Measurements from ENCODE around the gene H3-3A.
"Not testable (repeated sequence)": the region's sequence is repeated elsewhere in the genome, so short reads cannot be mapped to it uniquely, and the experiment has no call there.

The H3-3A gene

DNA sequence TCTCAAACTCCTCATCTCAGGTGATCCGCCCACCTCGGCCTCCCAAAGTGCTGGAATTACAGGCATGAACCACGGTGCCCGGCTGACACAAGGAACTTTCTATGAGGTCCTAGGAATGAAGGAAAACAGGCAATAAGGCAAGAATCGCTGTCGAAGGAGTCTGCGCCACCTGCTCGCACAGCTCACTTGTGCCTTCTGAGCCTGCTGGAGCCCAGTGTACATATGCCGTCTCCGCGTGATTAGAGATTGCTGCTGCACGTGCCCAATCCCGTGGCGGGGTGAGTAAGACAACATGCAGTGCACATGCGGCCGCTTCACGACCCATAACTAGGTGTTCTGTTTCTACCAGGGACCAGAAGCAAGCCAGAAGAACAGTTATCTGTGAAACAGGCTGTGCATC is 24.3 kb downstream of the H3-3A start:
- no peak for DNase-seq

DNA sequence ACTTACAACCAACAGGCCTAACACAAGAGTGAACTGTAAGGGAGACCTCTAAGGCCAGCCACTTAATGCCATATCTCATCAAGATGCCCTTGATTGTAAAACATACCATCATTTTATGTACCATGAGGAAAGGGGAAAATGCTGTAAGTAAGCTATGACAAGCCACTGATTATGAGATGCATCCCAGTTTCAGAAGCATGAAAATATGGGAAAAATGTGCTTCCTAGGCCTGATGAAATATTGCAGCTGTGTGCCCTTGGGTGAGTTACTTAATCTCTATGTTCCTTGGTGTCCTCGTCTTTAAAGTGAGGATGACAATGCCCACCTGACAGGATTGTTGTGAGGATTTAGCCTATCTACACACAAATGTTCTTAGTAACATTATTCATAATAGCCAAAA is 28.9 kb downstream of the H3-3A start:
- DNase-seq: no peak

DNA sequence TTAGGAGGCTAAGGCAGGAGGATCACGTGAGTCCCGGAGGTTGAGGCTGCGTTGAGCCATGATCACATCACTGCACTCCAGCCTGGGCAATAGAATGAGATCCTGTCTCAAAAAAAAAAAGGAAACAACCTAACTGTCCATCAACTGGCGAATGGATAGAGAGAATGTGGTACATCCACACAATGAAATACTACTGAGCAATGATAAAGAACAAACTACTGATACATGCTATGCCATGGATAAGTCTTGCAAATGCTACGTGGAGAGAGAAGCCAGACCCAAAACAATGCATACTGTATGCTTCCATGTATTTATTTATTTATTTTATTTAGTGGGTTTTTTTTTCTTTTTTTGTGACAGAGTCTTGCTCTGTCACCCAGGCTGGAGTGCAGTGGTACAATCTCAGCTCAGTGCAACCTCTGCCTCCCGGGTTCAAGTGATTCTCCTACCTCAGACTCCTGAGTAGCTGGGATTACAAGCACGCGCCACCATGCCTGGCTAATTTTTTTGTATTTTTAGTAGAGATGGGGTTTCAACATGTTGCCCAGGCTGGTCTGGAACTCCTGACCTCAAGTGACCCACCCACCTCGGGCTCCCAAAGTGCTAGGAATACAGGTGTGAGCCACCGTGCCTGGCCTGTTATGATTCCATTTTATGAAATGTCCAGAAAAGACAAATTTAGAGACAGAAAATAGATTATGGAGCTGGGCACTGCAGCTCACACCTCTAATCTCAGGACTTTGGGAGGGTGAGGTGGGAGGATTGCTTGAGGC is 29.7 kb downstream of the H3-3A start:
- not testable (repeated sequence) for DNase-seq

DNA sequence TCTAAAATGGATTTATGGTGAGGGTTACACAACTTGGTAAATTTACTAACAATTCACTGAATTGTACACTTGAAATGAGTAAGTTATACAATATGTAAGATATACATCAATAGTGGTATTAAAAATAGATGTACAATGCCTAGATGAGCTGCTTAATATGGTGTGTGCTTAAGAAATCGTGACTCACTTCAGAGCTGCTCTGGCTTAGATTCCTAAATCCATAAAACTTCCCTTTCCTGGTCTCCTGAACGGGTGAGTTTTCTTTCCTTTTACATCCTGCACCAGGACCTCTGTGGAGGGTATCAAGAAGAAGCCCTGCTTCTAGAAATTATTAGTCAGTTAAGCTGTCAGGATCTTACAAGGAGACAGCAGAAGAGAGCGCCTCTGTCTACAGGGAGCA is 30.4 kb downstream of the H3-3A start:
- no peak for DNase-seq

DNA sequence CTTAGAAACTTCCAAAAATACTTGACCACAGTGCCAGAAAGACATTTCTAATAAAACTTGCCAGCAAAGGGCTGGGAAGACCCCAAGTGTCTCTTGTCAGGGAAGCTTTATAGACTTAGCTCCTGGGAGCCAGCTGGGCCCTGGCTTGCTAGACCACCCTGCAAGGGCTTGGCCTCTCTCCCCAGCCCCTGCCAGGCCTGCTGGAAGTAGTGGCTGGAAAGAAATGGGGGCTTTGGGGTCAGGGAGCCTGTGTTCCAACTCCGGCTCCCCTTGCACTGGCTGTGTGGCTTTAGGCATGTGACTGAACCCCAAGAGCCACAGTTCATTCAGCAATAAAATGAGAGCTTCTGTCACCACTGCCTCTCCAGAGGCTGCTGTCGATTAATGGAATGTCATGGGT is 31.1 kb downstream of the H3-3A start:
- DNase-seq: no peak

DNA sequence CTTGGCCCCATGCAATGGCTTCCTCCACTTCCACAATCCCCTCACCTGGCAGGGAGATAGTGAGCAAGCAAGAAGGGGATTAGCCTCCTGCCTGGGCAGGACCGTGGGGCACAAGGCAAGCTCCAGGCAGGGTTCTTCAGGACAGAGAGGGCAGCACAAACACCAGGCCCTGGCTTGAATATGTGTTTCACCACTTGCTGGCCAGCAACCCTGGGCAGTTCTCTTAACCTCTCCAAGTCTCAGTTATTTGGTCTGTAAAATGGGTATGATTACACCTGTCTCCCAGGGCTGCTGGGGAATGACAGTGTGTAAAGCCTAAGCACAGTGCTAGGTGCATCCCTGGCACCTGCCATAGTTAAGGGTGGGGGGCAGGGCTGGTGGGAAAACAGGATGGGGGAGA is 31.9 kb downstream of the H3-3A start:
- no peak for DNase-seq

DNA sequence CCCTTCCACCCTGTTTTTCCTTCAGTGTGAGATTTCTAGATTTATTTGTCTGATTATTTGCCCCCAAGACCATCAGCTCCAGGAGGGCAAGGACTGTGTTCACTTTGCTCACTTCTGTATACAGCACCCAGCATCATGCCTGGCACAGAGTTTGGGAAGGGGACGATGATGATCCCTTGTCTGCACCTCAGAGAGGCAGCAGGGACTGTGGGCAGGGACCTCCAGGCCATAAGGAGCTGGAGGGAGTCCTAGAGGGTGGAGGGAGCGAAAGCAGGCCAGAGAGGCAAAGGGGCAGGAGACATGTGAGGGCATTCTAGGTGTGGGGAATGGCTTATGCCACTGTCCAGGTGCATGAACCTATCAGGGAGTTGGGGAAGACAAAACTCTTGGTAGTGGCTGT is 32.8 kb downstream of the H3-3A start:
- DNase-seq: no peak

DNA sequence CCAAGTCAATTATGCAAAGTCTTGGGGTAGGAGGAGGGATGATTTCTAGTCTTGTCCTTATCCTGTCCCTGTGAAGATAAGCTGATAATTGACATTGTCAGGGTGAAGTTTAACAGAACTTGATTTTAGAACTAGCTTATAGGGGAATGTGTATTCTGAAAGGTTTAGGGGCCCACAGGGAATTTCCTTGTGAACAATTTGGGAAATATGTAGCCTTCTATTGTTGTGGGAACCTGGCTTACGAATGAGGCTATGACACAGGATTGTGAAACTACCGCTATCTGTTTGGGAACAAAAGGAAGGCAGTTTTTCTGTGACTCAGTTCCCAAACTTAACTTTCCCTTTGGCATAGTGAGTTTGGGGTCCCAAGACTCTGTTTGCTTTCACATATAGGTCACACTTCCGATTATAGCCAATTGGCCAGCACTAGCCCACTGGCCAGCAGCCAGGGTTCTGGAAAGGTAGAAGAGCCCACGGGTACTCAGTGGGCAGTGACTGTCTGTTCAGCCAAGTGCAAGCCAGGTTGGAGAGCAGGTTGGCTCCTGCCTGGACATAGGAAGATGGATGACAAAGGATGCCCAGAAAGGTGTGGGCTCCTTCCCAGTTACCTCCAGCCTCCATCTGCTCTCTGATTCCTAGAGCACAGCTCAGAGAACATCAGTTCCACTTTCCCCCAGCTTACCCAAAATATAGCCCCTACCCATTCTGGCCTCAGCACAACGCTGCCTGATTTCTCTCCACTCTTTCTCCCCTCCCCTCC is 35.5 kb downstream of the H3-3A start:
- DNase-seq: no peak

DNA sequence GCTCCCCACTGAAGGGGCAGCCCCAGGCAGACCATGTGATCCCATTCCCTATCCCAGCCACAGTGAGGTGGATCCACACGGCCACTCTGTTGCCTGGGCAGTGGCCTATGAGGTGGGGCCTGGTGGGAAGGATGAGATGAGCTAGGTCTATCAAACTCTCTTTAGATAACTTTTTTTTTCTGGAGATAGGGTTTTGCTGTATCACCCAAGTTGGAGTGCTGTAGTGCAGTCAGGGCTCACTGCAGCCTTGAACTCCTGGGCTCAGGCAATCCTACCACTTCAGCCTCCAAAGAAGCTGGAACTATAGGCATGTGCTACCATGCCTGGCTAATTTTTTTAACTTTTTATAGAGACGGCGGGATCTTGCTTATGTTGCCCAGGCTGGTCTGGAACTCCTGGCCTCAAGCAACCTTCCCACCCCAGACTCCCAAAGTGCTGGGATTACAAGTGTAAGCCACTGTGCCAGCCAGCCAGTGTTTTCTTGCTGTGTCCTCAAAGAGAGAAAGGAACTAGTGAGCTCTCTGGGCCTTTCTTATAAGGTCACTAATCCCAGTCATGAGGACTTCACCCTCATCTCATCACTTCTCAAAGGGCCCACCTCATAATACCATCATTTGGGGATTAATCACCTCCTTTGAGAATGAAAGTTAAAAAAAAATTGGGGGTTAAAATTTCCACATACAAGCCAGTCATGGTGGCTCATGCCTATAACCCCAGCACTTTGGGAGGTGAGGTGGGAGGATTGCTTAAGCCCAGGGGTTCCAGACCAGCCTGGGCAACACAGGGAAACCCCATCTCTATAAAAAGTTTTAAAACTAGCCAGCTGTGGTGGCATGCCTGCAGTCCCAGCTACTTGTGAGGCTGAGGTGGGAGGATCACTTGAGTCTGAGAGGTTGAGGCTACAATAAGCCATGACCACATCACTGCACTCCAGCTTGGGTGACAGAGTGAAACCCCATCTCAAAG is 36.6 kb downstream of the H3-3A start:
- DNase-seq: no peak

DNA sequence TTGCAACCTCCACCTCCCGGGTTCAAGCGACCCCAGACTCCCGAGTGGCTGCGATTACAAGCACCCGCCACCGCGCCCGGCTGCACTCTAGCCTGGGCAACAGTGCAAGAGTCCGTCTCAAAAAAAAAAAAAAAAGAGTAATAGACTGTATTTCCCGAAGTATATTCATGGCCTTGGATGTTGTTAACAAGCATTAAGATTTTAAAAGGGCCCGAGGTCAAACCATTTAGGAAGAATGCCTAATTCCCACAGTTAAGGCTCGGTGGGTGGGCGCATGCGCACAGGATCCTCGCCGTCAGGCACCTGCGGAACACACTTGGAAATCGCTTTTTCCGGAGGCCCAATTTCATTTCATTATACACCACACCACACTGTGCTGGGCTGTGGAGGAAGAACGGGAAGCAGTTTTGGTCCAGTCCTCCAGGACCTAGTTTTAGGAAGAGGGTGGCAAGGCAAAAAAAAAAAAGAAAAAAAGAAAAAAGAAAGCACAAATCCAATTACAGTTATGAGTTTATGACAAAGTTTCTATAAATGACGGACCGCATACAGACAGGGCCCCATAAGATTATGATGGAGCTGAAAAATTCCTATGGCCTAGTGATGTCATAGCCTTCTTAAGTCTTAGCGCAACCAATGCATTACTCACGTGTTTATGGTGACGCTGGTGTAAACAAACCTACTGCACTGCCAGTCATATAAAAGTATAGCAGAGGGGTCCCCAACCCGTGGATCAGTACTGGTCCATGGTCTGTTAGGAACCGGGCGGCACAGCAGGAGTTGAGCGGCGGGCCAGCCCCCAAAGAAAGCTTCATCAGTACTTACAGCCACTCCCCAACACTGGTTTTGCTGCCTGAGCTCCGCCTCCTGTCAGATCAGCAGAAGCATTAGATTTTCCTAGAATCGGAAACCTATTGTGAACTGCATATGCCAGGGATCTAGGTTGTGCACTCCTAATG is 38.2 kb downstream of the H3-3A start:
- DNase-seq: no peak

DNA sequence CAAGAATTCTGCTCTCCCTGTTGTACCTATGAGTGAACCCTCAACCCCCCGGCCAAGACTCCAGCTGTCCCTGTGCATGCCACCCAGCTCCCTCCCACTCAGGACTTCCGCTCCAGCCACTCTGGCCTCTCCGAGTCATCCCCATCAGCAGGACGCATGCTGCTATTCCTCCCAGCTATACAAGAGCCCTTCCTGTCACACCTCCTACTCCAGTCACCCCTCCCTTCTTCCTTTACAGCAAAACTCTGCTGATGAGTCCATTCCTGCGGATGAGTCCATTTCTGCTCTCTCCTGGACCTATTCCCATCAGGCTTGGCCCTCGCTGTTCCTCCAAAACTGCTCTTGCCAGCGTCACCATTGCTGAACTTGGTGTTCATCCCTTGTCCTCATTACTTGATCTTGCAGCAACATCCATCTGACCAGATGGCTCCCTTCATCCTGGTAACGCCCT is 42.2 kb downstream of the H3-3A start:
- no peak for DNase-seq

DNA sequence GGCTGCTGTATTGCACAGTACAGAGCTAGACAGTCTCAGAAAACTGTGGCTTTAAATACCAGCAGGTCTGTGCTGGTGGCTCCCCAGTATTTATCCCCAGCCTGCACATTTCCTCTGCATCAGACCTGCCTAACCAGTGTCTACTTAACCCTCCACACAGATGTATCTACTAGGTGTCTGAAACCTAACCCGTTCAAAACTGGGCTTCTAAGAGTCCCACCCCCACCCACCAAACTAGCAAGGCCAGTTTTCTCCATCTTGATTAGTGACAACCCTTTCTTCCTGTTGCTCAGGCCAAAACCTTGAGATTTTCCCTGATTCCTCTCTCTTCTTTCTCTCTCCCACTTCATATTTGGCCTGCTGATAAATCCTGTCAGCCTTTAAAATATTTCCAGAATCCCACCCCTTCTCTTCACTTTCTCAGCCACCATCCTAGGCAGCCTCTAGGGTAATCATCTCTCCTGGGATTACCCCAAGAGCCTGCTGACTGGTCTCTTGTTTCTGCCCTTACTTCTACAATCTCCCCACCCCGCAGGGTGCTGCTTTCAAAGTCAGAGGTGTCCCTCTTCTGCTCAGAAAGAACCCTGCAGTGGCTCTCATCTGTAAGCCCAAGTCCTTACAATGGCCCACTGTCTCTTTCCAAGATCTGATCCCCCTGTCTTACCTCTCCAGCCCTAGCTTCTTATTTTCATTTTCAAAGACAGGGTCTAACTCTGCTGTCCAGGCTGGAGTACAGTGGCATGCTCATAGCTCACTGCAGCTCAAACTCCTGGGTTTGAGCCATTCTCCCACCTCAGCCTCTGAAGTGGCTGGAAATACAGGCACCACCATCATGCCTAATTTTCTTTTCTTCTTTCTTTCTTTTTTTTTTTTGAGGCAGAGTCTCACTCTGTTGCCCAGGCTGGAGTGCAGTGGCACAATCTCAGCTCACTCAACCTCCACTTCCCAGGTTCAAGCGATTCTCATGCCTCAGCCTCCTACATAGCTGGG is 45.2 kb downstream of the H3-3A start:
- DNase-seq: no peak

DNA sequence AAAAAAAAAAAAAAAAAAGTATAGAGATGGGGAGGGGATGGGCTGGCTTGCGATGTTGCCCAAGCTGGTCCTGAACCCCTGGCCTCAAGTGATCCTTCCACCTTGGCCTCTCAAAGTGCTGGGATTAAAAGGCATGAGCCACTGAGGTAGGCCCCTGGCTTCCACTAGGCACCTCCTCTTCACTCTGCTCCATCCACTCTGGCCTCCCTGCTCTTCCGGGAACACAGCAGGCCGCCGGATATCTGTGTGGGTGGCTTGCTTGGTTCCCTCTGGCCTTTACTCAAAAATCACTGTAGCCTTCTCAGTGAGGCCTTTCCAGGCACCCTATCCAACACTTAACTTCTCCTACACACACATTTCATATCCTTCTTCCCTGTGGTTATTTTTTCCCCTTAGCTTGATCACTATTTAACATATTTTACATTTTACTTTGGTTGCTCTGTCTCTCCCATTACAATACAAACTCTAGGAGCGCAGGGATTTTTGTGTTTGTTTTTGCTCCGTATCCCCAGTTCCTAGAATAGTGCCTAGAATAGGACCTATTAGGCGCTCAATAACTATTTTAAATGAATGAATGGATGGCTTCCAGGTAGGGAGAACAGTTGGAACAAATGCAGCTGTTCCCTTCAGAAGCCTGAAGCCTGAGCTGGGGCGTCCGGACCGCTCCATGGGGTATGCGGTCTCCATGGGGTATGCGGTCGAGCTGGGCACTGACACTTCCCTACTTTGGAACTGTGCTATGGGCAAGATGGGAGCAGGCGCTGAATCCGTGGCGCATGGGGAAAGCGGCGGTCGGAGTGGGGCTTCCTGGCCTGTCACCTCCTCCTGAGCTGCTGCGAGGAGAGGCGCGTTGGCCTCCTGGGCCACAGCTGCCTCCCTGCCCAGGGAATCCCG is 46.7 kb downstream of the H3-3A start:
- no peak for DNase-seq

DNA sequence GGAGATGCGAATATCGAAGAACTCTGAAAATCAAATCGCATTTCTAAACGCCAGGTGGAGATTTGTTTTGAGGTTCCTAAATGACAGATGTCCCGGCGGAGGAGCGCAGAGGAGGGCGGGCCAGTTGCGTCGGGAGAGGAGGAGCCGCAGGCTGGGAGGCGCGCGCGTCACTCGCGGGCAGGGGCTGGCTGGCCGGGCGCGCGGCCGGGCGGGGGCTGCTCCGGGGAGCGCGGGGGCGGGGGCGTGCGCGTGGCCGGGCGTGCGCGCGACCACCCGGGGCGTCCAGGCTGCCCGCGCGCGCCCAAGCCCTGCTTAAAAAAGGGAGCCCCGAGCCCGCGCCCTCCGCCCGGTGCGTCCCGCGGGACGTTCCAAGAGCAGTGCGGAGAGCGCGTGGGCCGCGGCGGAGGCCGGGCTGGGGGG is 47.3 kb downstream of the H3-3A start:
- DNase-seq: peak; percentile 62

DNA sequence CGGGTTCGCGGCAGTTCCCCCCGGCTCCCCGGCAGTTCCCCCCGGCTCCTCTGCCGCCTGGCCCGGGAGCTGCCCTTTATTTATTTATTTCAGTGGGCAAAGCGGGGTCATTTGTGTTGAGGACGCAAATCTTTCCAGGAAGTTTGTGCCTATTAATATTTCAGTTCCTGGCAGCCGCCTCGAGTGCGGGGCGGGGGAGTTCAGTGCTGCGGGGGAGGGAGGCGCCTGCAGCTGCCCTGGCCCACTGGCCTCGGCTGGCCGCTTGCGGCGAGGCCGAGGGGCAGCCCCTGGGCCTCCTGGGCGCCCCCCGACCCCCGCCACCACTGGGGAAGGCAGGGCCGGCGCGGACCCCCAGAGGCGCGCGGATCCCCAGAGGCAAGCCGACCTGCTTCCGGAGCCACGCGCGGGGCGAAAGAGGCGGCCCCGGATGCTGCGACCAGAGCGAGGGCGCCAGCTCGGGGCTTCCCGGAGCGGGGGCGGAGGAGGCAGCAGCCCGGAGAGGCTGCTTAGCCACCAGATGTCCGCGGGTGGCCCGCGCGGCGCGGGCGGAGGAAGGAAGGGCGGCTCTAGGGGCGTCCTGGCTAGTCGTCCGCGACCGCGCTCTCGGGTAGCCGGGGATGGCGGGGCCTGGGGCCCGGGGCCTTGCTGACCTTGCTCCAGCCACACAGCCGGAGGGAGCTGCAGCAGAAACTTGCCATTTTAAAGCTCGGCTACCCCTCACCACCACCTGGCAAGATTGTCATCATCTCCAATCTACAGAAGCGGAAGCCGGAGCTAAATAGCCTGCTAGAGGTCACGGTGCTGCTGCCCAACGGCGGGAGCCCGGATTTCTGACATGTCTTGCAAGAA is 48.0 kb downstream of the H3-3A start:
- peak; percentile 20 for DNase-seq

DNA sequence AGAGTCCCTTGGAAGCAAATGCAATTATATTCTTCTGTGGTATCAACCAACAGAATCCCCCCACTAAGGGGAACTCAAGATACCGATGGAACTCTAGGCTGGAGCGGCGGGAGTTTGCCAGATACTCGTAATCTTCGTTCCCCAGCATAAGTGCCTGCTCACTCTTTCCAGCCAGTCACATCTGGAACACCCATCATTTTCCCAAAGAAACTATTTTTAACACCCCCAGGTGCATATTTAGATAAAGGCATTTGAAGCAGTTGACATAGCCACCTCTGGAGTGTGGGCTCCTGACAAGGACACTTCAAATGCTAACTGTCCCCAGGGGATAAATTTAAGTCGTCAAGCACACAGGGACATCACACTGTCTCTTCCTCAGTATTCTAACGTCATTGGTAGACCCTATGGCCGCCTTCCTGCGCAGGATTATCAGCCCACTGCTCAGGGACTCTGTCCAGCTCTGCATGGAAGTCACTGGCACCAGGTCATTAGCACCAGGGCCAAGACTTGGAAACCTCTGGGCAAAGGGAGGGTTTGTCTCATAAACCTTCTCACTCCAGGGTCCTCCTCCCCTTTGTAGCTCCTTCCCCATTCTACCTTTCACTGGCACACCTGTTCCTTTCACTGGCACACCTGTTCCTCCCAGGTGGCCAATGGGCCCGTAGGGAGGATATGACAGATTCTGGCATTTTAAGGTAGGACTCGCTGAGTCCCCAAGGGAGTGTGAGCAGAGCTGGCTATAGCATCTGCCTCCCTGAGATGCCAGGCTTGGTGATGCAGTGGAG is 48.8 kb downstream of the H3-3A start:
- DNase-seq: no peak

DNA sequence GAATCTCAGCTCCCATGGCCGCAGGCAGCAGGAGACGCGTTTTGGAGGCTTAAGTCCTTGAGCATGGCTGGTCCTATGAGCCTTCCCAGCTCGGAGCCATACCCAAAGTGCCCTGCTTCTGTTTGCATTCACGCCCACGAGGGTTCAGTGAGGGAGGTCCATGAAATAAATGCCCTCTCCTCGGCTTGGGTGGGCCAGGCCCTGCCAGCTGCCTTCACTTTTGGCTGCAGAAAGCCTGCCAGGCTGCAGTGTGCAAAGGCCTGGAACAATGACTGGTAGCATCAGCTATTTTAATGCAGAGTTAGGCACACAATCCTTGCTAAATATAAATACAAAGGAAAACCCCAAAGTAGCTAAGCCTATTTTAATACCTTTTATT is 49.4 kb downstream of the H3-3A start:
- no peak for DNase-seq

DNA sequence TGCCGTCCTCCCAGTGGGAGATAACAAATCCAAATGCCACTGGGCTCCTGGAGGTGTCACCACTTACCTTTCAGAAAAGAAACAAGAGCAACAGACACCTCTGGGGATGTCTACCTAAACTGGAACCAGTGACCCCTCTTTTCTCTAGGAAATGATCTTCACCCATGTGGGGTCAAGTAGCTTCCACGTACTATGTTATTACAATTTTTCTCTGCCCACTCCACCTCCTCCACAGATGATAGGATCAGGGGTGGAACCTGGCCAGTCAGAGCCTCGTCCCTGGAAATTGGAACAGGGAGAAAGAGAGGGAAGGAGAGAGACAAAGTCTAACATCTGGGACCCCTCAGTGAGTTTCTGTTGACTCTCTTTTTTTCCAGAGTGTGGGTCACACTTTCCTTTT is 50.1 kb downstream of the H3-3A start:
- no peak for DNase-seq
